GM18519 (cell line): ENCODE results near the gene CAVIN2.

ENCODE experiments used
- ATAC-seq: cut with Tn5 transposase; IDR thresholded peaks from one replicate; pipeline ENCODE4 v1.9.1; 2021; ENCODE audit warnings: mild to moderate bottlenecking, moderate library complexity; ENCODE audit not compliant: unreplicated experiment, low FRiP score

The CAVIN2 gene

DNA sequence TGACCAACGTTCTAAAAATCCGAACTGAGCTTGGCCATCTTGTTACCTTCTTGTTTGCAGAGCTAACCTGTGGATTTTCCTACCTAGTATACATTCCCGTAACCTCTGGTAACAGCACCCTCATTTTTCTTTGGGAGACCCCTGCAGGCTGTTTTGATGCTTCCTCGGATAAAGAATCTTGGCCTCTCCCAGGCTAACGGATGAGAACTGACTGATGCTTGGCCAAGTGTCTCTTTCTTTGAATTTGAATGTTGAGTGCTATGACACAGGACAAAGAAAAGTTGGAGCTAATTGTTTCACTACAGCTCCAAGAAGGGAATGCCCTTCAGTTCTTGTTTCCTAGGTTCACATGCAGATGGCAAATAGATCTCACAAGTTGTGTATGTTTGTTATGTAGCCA, 19.3 kb upstream of the CAVIN2 start:
- ATAC-seq: no peak

DNA sequence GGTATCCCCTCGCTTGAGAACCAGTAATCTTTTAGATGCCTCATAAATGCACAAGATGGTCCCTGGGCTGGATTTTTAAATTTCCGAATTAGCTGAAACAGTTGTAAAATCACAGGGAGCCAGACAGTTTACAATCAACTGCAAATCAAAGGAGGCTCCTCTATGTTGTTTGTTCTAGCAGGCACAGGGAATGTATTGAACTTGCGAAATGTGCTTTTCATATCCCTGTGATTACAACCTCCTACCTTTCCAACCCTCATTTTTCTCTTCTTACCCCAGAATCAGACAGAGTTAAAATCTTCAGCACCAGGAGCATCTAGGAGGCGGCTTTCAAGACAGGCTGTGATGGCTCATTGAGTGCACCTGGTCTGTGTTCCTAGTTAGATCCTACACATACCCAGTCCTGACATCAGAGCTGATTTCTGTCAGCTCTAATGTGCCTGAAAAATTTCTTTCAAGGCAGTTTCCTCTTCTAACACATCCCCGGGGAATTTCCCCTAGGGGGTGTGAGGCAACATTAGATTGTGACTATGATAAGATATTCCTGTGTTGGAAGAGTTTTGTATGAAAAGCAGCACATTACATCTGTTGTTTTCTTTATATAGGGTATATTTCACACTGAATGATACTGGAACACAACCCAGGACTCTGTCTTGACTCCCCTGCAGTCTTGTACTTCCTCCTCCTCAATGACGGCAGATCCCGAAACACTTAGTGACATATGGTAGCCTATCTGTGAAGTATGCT, 17.9 kb upstream of the CAVIN2 start:
- ATAC-seq: no peak

DNA sequence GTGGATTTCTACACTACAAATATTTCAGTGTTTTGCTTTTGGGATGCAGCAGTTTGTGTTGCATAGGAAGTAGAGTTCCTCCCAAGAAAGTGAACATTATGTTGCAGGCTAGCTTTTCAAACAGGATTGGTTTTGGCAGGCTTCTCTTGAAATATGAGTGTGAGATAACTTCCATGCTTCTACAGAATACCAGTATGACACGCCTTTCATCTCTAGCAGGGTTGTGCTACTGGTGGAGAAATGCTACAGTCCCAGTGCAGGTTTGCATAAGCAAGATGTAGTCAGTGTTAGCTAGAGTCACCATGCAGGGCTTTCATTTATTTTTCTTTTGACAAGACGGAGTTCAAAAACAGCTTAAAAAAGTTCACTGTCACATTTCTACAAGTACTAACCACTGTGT, 17.1 kb upstream of the CAVIN2 start:
- ATAC-seq: no peak

DNA sequence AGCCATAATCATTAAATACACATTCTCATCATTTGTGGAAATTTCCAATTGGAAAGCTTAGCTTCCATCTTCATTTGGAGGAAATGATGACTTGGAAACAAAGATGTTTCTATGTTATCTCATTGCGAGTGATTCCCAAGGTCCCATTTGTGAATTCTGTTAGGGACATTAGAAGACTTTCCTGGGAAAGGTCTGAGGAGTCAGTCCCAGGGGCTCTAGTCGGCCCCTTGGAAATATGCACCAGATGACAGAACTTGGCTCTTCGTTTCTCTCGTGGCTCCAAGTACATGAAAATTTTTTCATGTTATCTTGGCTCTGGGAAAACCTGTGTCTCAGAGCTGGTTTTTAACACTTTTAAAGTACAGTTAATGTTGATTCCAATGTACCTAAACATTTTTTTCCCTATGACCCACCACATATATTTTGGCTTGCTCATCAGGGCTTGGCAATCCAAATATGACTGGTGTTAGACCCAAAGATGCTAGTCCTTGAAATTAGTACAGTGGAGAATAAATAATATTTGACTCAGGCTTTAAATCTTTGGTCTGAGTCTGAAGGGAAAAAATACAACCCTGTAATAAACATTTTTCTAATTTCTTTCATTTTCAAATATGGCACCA, 15.4 kb upstream of the CAVIN2 start:
- ATAC-seq: no peak

DNA sequence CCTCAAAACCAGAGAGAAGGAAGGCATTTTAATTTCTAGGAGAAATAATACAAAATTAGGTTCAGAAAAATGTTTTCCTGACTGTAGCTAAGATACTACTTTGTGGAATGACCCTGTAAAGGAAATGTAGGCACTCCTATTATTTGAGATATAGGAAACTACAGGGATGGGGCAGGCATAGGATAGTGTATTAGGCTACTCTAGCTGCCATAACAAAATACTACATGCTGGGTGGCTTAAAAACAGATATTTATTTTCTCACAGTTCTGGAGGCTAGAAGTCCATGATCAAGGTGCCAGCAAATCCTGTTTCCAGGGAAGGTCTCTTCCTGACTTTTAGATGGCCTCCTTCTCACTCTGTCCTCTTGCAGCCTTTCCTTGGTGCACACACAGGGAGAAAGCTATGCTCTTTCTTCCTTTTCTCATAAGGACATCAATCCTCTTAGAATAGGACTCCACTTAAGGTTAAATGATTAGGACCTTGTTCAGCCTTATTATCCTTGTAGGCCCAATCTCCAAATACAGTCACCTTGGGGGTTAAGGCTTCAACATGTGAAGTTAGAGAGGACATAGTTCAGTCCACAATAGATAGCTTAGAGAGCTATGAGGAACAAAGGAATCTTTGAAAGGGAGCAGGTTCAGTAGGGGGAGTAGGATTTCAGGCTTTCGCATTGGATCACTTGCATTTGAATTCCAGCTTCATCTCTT, 14.0 kb upstream of the CAVIN2 start:
- ATAC-seq: no peak

DNA sequence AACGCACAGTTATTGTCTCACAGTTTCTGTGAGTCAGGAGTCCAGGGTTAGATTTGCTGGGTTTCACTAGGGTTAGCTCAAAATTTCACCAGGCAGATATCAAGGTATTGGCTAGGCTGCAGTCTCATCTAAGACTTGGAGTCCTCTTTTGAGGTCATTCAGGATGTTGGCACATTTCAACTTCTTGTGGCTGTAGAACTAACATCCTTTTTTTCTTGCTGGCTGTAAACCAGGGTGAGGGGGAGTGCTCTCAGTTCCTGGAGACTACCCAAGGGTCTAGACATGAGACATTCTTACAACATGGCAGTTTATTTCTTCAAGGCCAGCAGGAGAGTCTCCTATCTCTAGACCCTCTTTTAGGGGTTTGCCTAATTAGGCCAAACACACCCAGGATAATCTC, 12.8 kb upstream of the CAVIN2 start:
- no peak for ATAC-seq

DNA sequence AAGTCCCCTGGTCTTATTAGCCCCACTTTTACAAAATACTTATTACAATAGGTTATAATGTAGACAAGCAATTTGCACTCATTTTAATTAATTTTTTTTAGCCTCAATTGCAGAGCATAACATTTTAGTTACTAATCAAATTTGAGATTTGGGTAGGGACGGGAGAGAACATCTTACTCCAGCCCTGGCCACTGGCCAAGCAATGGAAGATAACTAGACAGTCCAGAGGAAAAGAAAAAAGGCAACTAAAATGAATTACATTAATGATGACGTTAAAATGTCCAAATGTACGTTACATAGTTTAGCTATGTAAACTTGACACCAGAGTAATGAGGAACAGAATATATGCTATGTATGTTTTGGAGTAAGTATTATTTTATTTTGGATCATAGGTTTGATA, 11.0 kb upstream of the CAVIN2 start:
- no peak for ATAC-seq

DNA sequence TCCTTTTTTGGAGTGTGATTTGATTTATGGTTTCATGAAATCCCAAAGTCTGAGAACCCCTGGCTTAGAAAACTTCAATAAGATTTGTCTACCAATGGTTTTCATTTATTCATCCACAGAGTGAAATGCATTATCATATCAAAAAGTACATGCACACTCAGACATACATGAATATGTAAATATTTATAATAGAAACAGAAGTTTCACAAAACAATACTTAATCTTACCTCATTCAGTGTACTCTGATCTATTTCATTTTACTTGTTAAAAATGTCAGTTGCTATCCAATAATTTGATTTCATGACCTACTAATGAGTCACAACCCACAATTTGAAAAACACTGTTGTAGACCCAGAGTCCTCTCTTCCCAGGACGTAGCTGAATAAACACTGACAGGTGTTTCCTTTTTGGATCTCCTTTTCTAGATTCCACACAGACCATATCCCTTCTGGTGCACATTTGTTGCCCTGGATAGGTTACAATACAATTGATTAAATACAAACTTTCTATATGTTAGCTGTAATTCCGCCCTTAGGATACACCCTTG, 10.4 kb upstream of the CAVIN2 start:
- ATAC-seq: no peak

DNA sequence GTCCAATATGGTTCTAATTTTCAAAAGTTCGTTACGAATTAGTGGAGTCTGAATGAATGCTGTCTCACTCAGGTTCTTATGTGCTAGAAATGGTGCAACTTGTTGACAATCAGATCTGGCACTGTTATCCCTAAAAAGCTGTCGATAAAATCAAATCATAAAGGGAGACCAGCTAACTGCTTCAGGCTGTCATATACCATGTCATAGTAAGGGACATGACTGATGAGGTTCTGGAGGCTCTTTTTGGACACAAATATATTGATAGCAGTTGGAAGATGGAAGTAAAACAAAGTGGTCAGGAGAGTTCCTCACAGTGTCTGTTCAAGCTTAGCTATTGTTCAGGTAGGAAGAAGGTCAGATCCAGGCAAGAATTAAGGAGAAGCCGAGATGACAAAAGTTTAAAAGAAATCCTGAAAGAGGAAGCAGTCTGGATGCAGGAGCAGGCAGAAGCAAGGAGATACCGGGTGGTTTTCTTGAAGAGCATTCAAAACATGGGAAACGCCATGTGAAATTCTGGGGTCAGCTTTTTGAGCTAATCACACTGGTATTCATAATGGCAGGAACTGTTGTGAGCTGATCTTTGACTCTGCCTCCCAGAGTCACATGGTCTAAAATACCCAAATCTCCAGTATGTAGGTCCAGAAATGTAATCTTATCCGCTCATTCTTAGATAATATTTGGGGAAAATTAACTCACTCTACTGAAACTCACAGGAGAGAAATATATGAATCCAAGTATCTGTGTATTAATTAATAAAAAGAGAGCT, 9.4 kb upstream of the CAVIN2 start:
- ATAC-seq: no peak

DNA sequence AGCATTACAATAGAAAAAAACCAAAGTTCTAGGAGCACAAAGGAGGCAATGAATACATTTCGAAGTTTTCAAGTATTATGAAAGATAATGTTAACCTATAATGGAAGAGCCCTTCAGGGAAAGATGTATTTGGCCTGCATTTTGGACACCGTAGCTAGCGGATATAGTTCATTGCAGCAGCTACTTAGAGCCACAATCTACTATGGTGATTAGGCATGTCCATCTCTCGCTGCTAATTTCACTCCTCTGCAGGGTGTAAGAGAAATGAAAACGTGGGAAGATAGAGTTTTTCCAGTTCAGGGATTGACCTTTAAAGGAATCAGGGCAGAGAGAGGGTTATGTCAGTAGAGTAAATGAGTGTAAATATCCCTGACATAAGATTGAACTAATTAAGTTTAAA, 8.5 kb upstream of the CAVIN2 start:
- ATAC-seq: no peak

DNA sequence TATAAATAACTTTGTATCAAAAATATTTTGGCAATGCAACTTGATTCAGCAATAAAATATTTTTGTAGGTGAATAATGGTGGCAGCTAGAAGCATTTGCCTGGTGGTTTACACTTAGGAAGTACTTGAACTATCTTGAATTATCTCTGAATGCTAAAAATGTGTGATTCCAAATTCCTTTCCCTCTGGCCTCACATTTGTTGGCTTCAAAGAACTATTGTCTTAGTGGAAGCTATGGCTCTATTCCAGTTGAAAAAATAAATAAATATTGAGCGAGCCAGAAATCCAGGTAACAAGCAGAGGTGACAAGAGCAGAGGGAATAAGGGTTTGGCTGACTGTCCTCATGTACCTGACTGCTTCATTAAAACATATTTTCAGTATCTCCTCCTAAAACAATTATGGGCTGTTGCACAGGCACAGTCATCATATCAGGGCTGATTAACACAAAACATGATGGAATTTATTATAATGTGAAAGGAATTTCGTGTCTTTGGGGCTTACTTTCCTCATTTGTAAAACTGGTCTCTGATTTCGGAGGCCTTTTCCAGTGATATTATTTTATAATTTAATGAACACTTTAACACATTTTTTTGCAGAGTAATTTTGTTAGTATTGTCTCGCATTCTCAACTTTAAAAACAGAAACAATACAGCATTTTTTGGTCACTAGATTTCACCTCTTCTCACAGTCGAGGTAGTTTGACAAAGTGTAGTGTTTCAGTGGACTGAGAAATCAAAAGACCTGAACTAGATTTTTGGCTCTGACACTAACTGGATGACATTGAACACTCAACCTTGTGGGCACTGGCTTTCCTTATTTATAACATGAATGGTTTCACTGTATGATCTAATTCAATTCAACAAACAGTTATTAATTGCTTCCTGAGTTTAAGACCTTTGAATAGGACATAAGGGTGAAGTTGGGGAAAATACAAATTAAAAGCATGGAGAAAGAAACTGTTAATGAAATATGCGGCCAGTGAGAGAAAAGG, 7.8 kb upstream of the CAVIN2 start:
- ATAC-seq: no peak

DNA sequence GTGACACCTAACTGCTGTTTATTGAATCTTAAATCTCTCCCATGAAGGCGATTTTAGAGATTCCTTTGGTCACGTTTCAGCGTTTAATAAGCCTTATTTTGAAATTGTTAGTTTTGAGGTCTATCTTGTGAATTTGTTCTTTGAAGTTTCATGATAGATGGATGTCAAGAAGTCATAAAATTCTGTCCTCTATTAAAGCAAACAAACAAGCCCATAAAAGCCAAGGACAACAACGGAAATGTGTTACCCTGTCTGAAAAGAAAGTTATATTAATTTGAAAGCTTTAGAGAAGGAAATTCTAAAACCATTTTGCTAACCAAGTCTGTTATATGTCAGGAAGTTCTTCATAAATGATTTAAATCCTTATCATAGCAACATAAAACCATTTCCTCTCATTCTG, 7.0 kb upstream of the CAVIN2 start:
- ATAC-seq: no peak

DNA sequence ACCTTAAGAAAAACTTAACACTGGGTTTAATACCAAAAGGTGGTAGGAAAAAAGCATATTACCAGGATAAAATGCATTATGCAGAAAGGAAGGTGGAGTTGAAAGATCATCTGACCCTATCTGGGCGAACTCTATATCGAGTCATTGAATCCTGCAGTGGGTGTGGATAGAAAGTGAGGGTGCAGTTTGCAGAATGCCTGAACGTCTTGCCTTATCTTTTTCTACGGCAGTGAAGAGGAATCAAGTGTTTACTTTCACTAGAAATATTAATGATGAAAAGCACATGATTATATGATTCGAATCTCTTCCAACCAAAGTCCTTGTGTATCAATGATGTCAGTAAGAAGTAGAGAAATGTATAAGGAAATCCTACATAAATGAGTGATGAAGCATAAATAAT, 4.3 kb upstream of the CAVIN2 start:
- no peak for ATAC-seq

DNA sequence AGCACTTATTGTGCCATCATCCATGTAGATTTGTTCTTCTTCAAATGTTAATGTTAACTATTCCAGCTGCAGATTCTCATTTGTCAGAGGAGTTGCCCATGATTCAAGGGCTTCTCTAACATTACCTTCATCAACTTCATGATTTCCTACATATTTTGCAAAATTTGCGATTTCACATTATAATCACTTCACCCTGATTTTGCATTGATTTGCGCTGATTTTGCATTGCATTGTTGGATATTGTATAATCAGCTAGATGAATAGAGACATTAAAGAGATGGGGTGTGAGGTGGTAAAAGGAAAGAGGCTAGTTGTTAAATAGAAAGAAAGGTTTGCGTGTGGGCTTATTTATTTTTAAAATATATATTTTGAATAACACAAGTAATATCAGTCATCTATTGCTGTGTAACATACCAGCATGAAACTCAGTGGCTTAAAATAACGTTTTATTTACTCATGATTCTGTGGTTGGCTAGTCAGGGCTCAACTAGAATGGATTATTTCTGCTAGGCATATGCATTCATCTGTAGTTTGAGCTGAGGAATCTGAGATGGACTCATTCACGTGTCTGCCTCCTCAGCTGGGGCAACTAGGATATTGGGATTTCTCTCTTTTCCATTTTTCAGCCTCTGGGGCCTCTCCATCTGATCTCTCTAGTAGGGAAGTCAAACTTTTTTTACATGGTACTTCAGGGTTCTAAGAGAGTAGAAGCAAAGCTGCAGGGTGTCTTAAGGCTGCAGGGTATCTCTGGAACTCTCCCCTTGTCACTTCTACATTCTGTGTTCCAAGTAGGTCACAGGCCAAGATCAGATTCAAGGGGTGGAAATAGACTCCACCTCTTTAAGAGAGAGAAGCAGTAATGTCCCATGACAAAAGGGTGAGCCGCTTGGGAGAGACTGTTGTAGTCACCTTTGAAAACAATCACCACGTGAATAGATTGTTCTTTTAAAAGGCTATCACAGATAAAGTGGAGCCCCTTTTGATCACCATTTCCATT, 2.2 kb upstream of the CAVIN2 start:
- no peak for ATAC-seq

DNA sequence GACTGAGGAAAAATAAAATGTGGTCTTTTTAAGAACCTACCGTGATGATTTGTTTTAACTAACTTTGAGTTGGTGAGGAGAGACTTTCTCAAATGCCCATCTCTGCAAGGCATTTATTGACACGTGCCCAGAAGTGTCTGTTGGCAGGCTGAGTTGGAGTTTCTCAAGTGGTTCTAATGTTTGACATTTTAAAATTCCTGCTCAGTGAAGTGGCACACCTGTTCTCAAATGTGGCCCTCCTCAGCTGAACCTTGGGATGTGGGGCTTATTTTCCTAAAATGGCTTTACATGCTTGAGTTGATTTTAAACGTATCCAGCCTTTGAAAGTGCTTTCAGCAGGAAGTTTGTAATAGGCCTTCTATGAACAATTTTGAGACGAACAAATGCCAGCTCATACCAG, 876 bp upstream of the CAVIN2 start:
- ATAC-seq: no peak

DNA sequence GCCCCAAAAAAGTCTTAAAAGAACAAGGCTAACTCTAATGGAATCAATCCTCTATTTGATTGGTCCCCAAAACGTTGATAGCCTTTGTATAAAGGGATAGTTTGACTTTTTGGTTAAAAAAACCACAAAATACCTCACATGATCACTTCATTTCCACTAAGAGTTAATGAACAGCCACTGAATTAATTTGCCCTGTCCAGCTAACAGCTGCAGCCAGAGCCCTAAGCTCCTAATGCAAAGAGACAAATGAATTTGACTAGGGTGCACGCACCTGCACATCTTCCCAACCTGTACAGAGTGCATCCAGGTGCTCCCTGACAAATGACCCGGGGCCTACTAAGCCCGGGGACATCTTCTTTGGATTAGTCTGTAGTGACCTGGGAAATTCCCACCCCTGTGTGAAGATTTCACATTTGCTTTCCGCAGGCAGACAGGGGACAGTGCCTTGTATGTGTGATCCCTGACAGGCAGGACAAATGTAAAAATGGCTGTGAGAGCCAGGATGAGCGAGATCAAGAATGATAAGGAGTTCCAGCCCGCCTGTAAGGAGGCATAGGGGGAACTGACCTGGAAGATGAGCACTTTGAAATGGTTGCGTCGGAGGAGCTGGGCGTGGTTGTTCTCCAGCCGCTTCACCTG, 893 bp downstream of the CAVIN2 start:
- no peak for ATAC-seq

DNA sequence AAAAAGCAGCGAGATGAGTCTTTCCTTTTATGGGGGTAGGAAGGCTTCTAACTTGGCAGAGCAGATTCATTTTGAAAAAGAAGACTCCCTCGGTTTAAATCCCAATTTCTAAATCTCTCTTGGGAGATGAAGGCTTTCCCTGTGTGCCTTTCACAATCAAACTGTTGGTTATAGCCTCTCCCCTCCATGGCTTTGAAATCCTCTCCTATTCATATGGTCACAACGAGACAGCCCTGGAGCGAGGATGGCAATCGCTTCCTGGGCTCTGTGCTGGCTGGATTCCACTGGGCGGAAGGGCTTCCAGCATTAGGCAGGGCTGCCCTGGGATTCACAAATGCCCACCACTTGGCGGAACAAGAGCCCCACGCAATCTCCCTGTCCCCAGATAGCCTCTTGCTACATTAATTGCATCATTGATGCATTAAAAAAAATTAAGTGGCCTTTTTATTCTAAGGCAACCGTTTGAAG, 1.6 kb downstream of the CAVIN2 start:
- ATAC-seq: no peak

DNA sequence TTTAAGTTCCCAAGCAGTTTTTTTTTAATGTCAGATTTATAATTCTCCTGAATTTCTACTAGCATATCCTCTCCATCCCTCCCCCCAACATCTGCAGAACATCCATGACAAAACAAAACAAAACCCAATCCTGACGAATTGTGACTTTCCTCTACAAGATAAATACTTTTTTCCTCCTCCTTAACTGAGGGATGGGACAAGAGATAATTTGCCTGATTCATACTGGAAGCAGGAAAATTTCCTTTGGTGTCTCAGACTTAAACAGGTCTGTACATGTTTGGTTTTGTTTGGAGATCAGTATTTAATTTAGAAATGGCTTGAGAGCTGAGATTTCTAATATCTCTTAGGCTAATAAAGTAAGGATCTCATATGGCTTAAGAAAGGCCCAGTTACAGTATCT, 2.2 kb downstream of the CAVIN2 start:
- no peak for ATAC-seq
